Measurements from ENCODE around the gene ASTN2.

The ASTN2 gene

DNA sequence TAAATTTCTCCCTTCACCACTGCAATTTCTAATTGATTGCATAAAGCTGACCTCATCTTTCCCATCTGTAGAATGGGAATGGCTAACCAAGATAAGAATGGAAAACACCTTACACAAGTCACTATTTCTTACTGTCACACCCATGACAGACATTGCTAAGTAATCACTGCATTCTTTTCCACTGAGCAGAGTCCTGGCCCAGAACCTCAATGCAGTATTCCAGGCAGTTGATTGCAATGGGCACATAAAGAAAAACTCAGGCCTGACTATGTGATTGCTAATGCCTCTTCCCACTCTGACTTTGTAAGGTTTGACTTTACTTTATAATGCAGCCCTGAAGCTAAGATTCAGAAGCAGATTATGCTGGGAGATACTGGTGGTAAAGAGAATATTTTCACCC lies 698.4 kb downstream of the ASTN2 start:
- no peak for TF ChIP-seq GATA3 (IDR thresholded peaks at IDR 0.05; ENCODE audit: low read depth, low read length)
- no peak for TF ChIP-seq GATA2 (IDR thresholded peaks at IDR 0.05; ENCODE audit: low read depth, low read length)

DNA sequence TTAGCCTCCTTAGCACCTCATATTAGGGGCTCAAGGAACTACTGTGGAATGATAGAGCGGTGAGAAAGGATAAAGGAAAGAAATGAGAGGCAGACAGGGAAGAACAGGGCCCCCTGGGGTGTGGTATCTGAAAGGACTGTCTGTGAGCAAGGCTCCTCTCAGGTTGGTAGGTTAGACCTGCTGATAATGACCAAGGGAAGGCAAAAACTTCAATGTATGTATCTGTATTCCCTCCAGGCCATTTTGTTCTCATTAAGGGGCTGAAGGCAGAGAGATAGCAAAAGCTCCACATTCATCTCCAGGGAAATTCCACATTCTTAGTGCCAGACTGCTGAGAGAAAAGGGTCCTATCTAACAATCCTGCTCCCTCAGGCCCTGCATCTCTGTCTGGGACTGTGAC lies 699.1 kb downstream of the ASTN2 start:
- no peak for TF ChIP-seq GATA2 (IDR thresholded peaks at IDR 0.05; ENCODE audit: low read depth, low read length)
- TF ChIP-seq GATA3 (IDR thresholded peaks at IDR 0.05; ENCODE audit: low read depth, low read length), result no peak

DNA sequence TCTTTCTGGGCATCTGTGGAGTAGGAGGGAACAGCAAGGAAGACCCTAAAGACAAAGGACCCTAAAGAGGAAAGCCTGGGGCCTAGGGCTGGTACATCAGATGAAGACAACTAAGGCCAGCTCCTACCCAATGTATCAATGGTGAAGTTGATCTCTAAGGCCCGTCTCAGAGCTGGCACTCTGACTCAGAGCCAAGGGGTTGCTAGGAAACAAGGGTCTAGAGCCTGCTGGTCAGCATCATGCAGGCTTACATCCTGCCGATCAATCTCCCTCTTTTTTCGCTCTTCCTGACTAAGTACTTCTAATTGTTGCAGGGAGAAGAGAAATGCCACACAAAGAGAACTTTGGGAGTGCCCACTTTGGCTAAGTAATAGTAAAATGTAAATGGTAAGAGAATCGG lies 701.6 kb downstream of the ASTN2 start:
- no peak for TF ChIP-seq GATA3 (IDR thresholded peaks at IDR 0.05; ENCODE audit: low read depth, low read length)
- no peak for TF ChIP-seq GATA2 (IDR thresholded peaks at IDR 0.05; ENCODE audit: low read depth, low read length)

DNA sequence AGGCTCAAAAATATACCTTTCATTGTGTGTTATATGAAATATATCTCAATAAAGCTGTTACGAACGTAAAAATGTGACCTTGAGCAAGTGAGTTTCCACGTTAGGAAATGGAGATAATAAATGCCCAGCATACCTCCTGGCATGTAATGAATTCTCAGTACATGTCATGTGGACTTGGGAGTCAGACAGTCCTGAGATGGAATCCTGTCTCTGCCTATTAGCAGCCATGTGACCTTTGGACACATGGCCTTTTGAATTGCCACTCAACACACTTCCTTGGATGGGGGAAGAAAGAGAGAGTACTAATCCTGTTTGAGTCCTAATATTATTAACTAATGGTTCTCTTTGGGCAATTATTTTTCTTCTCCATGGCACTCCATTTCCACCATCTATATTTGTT lies 702.1 kb downstream of the ASTN2 start:
- TF ChIP-seq GATA3 (IDR thresholded peaks at IDR 0.05; ENCODE audit: low read depth, low read length) (no peak), GATA2 (IDR thresholded peaks at IDR 0.05; ENCODE audit: low read depth, low read length) (no peak)

DNA sequence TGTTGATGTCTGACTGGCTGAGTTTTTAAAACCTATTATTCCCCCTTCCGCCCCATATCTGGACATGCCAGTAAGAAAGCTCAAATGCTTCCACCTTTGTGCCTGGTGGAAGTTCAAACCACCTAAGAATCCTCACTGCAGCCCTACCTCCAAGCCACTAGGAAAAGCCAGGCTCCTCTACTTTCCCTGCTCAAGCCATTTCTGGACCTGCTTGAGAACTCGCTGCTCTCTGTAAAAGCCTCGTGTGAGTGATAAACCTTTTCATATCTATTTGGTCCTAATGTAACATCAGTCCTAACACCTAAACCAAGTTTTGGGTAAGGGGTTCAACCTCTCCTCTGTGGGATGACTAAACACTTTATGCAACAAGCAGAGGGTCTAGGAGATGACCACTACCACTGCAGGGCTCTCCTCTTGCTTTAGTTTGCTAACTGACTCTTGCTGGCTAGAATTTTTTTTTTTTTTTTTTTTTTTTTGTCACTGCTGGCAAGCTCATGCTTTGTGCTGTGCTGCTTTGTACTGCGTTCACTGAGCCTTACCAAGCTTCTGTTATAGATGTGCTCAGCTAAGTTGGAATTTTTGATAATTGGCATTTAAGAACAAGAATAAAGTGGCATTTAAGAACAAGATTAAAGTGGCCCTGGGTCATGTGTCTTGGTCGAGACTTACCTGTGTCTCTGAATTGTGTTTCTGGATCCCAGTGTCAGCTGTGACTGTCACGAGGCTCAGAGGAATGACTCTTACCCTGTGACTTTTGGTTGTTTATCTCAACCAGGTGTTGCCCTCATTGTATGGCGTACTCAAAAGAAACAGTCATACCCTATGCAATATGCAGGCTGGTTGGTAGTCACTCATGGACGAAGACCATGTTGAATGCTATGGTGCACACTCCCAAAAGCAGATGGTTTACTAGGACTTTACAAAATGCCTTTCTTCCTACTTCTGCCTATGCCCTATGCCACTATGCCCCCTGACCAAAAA lies 708.3 kb downstream of the ASTN2 start:
- TF ChIP-seq GATA3 (IDR thresholded peaks at IDR 0.05; ENCODE audit: low read depth, low read length) (no peak), GATA2 (IDR thresholded peaks at IDR 0.05; ENCODE audit: low read depth, low read length) (no peak)

DNA sequence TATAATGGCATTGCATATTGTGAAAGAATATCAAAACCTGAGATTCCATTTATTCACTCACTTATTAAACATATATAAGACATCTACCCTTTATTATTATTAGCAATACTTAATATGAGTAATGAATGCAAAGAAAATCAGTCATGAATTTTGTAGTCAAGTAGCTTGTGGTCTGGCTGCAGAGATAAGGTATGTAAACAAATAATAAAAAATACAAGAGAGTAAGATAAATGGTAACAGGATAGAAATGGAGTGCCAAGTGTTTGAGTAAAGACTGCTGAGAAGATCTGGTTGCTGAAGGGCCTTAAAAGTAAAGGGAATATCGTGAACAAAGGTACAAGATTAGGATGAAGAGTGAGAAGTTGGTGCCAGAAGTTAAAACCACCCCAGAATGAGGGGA lies 709.3 kb downstream of the ASTN2 start:
- TF ChIP-seq GATA2 (IDR thresholded peaks at IDR 0.05; ENCODE audit: low read depth, low read length) (no peak), GATA3 (IDR thresholded peaks at IDR 0.05; ENCODE audit: low read depth, low read length) (no peak)

DNA sequence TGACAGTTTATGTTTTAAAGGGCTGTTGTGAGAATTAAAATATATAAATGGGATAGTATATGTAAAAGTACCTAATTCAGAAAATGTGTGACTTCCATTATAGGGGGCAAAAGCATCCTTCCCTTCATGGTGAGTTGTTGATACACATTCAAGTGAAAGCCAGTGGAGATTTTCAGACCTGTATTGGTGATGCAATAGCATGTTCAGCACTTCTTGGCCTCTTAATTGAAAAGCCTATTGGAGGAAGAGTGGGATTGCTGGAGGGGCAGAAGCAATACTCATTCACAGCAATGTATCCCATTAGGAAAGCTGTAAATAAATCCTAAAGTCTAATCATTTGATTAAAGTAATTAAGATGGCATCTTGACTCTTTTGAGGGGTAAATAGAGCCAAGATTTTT lies 710.4 kb downstream of the ASTN2 start:
- TF ChIP-seq GATA3 (IDR thresholded peaks at IDR 0.05; ENCODE audit: low read depth, low read length) (no peak), GATA2 (IDR thresholded peaks at IDR 0.05; ENCODE audit: low read depth, low read length) (no peak)

DNA sequence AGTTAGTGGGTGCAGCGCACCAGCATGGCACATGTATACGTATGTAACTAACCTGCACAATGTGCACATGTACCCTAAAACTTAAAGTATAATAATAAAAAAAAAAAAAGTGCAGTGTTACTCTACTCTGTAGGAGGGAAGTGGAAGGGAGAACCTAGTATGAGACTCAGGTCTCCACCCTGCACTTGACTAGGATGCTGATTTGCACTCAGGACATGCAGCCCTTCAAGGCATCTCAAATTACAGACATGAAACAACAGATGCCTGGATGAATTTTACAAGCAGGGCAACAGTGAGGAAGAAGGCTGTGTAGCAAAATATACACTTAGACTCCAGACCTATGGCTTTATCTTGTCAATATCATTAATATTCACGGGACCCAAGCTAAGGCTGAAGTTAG lies 711.2 kb downstream of the ASTN2 start:
- TF ChIP-seq GATA3 (IDR thresholded peaks at IDR 0.05; ENCODE audit: low read depth, low read length), result no peak

DNA sequence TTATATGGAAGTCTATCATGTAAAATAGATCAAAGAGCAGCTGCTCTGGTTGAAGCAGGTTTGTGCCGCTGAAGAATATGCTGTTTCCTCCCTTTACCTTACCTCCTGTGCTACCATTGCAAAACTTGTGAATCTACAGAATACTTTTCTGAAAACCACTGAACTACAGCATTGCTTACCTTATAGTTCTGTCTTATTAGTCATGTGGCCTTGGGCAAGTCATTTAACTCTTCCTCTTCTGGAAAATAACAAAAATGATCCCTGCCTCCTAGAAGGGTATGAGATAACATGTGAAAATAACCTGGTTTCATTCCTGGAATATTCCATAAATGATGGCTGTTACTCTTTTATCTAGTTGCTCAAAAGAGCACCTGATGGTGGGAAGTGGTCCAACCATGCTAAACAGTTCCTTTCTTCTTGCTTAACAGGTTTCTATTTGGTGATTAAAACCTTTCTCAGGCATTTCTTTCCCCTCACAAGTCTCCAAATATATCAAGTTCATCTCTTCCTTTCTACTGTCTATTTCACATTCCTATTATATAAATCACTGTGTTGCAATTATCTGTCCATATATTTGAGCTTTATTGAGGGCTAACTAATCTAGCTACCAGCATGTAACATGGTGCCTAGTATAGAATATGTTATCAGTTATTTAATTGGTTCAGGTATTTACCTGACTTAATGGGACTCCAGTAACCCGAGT lies 712.8 kb downstream of the ASTN2 start:
- no peak for TF ChIP-seq GATA3 (IDR thresholded peaks at IDR 0.05; ENCODE audit: low read depth, low read length)
- TF ChIP-seq GATA2 (IDR thresholded peaks at IDR 0.05; ENCODE audit: low read depth, low read length), result no peak

DNA sequence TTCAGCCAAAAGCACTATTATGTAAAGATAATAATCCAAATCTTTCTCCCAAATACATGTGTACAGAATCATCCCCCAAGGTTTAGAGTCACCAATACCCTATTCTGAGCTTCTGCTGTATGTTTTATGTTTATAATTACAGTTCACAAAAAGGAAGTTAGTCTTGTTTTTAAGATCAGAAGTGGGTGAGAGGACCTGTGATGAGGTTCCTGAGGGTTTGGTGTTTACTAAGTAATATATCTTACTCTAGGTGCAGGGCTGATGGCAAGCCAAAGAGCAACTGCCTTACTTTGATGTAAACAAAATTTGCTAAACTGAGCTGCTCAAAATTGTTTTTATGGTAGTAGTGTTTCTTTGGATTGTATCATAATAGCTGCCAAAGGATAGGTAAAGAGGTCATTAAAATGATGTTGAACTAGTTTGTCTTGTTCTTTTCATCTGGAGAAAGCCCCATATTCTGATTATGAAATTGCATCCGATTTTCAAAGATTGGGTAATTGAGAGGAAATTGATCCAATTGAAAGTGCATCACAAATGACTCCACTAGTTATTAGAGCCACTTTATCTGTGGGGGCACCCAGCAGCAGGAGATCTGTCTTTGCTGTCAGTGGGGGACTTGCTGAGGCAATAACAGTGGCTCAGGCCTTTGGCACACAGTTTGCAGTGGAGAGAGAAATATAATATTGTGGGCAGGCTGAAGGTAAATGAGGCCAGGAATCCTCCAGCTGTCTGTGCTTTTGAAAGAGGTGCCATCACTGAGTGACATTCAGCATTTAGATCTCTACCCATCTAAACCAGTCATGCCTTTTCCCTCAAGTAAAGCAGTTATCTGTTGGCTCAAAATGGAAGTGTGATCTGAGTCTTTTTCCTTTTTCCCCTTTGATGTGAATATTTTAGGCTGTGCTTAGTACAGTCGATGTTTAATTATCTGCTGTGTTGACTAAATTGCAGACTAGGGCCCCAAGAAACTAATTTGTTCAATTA lies 713.7 kb downstream of the ASTN2 start:
- TF ChIP-seq GATA3 (IDR thresholded peaks at IDR 0.05; ENCODE audit: low read depth, low read length) (no peak), GATA2 (IDR thresholded peaks at IDR 0.05; ENCODE audit: low read depth, low read length) (no peak)

DNA sequence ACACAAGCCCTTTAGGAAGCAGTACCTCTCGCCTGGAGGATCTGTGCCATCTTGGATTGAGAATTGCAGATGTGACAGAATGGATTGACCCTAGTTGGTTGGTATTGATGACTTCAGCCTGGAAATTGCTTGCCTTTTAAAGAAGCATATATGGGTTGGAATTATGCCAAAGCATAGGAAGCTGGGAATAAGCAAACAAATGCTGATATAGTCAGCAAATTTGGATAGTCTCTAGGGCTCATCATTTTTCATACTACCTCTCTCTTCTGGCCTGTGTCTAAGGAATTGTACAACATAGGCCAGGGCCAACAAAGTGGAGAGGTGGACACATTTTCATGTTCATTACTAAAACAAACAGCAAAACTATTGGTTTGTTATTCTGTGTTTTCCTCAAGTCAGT lies 714.6 kb downstream of the ASTN2 start:
- TF ChIP-seq GATA3 (IDR thresholded peaks at IDR 0.05; ENCODE audit: low read depth, low read length) (no peak), GATA2 (IDR thresholded peaks at IDR 0.05; ENCODE audit: low read depth, low read length) (no peak)

DNA sequence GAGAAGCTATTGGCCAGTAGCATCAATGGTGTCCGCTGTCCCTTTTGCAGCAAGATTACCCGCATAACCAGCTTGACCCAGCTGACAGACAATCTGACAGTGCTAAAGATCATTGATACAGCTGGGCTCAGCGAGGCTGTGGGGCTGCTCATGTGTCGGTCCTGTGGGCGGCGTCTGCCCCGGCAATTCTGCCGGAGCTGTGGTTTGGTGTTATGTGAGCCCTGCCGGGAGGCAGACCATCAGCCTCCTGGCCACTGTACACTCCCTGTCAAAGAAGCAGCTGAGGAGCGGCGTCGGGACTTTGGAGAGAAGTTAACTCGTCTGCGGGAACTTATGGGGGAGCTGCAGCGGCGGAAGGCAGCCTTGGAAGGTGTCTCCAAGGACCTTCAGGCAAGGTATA lies 717.0 kb downstream of the ASTN2 start:
- TF ChIP-seq GATA3 (IDR thresholded peaks at IDR 0.05; ENCODE audit: low read depth, low read length), result no peak
- no peak for TF ChIP-seq GATA2 (IDR thresholded peaks at IDR 0.05; ENCODE audit: low read depth, low read length)

DNA sequence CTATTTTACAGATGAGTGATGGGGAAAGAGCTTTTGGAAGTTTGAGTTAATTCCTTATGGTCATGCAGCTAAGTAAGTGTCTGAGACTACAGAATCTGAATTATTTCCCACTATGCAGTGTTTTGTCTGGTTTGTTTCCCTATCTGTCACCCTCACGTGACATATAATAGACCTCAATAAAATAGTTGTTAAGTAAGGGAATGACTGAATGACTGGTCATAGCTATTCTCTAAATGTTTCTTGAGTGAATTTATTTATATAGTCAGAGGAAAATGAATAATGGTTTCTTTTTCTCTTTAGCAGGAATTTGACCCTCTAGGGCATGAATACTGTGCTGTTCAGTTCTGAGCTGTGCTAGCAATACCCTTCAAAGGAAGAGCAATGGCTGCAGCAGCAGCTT lies 717.5 kb downstream of the ASTN2 start:
- no peak for TF ChIP-seq GATA2 (IDR thresholded peaks at IDR 0.05; ENCODE audit: low read depth, low read length)
- TF ChIP-seq GATA3 (IDR thresholded peaks at IDR 0.05; ENCODE audit: low read depth, low read length), result no peak

DNA sequence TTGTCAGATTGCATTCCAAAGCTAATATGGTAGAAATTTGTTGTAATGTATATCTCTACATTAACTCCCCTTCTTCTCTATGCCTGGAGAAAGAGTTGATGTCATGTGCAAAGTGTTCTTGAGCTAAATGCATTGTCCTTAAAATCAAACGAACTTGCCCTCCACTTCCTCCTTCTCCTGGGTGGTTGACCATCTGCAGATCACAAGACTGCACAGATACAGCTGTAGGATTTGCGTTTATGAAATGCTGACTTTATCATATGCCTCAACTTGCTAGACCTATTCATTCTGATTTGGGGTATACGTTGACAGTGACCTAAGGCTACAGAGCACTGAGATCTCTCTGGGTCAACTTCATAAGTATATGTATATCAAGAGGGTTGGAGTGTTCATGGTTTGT lies 719.4 kb downstream of the ASTN2 start:
- TF ChIP-seq GATA3 (IDR thresholded peaks at IDR 0.05; ENCODE audit: low read depth, low read length) (no peak), GATA2 (IDR thresholded peaks at IDR 0.05; ENCODE audit: low read depth, low read length) (no peak)

Measured in SH-SY5Y (cell line).